HAP-1 (cell line): ENCODE data around the gene DBP.

Experiments
- DNase-seq, 2 experiments: peaks; one replicate each; pipeline ENCODE4 v3.0.0-alpha.2; 2016 to 2020; ENCODE audit warnings: low spot score in 2 of 2
- H3K27me3 ChIP-seq: fragments of 250-450 bp; sonication (Bioruptor Pico); 2 replicates; pipeline ENCODE4 v1.5.1; 2020; ENCODE audit warnings: low read depth, mild to moderate bottlenecking, moderate library complexity
- H3K36me3 ChIP-seq: fragments of 250-450 bp; sonication (Bioruptor Pico); replicated peaks from 2 replicates; pipeline ENCODE4 v1.5.1; 2020; ENCODE audit warnings: mild to moderate bottlenecking
- H3K4me1 ChIP-seq: fragments of 250-450 bp; sonication (Bioruptor Pico); 2 replicates; pipeline ENCODE4 v1.5.1; 2020; ENCODE audit warnings: mild to moderate bottlenecking
- H3K4me3 ChIP-seq: fragments of 250-450 bp; sonication (Bioruptor Pico); 2 replicates; pipeline ENCODE4 v1.5.1; 2020; ENCODE audit warnings: mild to moderate bottlenecking, moderate library complexity
- H3K9me3 ChIP-seq: fragments of 250-450 bp; sonication (Bioruptor Pico); 2 replicates; pipeline ENCODE4 v1.5.1; 2020; ENCODE audit warnings: mild to moderate bottlenecking, moderate library complexity
- in situ Hi-C: fragments of 300-500 bp; cut with MboI; formaldehyde crosslinking; loops from 3 replicates; pipeline ENCODE4 v1.14.3; 2020; ENCODE audit warnings: low sequenced_read_pairs, inconsistent platforms, mixed read lengths

Gene DBP

GRCh38 chr19:48642862-48643261, 5.7 kb upstream of the DBP start:
- Histone ChIP-seq H3K36me3 (no peaks in the 10 kb centered on the region), H3K9me3 (no peaks in the 10 kb centered on the region), H3K4me1 (peaks cover 21% of the 10 kb centered on the region), H3K4me3 (no peak overlapping the region), H3K27me3 (no peaks in the 10 kb centered on the region)
- no peak for DNase-seq
- in situ Hi-C loops = loop anchor here (10.0 kb wide), 1 partner anchor 322 kb away; the partner anchor contains the start of gene FTL

GRCh38 chr19:48641850-48642249, 4.7 kb upstream of the DBP start:
- no peak for DNase-seq
- H3K4me1 ChIP-seq = peaks cover 21% of the 10 kb centered on the region
- in situ Hi-C loops = loop anchor here (10.0 kb wide), 1 partner anchor 323 kb away; the partner anchor contains the start of gene FTL

GRCh38 chr19:48639483-48640375, 2.5 kb upstream of the DBP start:
- Histone ChIP-seq H3K4me3 (no peak overlapping the region), H3K27me3 (no peaks in the 10 kb centered on the region), H3K36me3 (peaks cover 3% of the 10 kb centered on the region; the same call in 1 of the 2 replicates), H3K9me3 (peaks cover 2% of the 10 kb centered on the region; the same call in 1 of the 2 replicates), H3K4me1 (peaks cover 14% of the 10 kb centered on the region)
- DNase-seq = no peak
- in situ Hi-C loops = loop anchor here (10.0 kb wide), 1 partner anchor 325 kb away; the partner anchor contains the start of gene FTL

More at GRCh38 chr19:48641850-48642249, 4.7 kb upstream of the DBP start:
- H3K9me3 ChIP-seq = peaks cover 2% of the 10 kb centered on the region; the same call in 1 of the 2 replicates
- H3K4me3 ChIP-seq = no peak overlapping the region
- H3K36me3 ChIP-seq = peaks cover under 1% of the 10 kb centered on the region; the same call in 1 of the 2 replicates
- no peaks in the 10 kb centered on the region for H3K27me3 ChIP-seq

- Histone ChIP-seq H3K4me1 (peaks cover 21% of the 10 kb centered on the region), H3K4me3 (no peak overlapping the region), H3K36me3 (peaks cover 3% of the 10 kb centered on the region; the same call in 1 of the 2 replicates), H3K27me3 (no peaks in the 10 kb centered on the region), H3K9me3 (peaks cover 2% of the 10 kb centered on the region; the same call in 1 of the 2 replicates)
- DNase-seq = peak in 1 of 2 experiments; percentile 42
- in situ Hi-C loops = no loop called here
Observed at GRCh38 chr19:48638831-48639381, 1.7 kb upstream of the DBP start.

- H3K36me3 ChIP-seq = peaks cover 9% of the 10 kb centered on the region
- DNase-seq = peak; percentile 84 to 93
- H3K27me3 ChIP-seq = no peaks in the 10 kb centered on the region
- H3K9me3 ChIP-seq = peaks cover 2% of the 10 kb centered on the region; the same call in 1 of the 2 replicates
- H3K4me1 ChIP-seq = peaks cover 28% of the 10 kb centered on the region
- H3K4me3 ChIP-seq = peak overlapping the region; percentile 66
- in situ Hi-C loops = no loop called here
Observed at GRCh38 chr19:48637948-48638830, 1.0 kb upstream of the DBP start.

GRCh38 chr19:48637449-48637947, 319 bp upstream of the DBP start:
- peaks cover 30% of the 10 kb centered on the region for H3K4me1 ChIP-seq
- in situ Hi-C loops = no loop called here
- H3K4me3 ChIP-seq = peak overlapping the region; percentile 66
- H3K27me3 ChIP-seq = no peaks in the 10 kb centered on the region
- DNase-seq = peak; percentile 99 to 100
- peaks cover 16% of the 10 kb centered on the region for H3K36me3 ChIP-seq
- H3K9me3 ChIP-seq = peaks cover 2% of the 10 kb centered on the region; the same call in 1 of the 2 replicates

- in situ Hi-C loops = no loop called here
- peaks cover 30% of the 10 kb centered on the region for H3K4me1 ChIP-seq
- H3K4me3 ChIP-seq = peak overlapping the region; percentile 66
- DNase-seq = peak in 1 of 2 experiments; percentile 62
- H3K9me3 ChIP-seq = peaks cover 2% of the 10 kb centered on the region; the same call in 1 of the 2 replicates
- no peaks in the 10 kb centered on the region for H3K27me3 ChIP-seq
- peaks cover 24% of the 10 kb centered on the region for H3K36me3 ChIP-seq
Observed at GRCh38 chr19:48635966-48636858, 967 bp downstream of the DBP start.

GRCh38 chr19:48635263-48635965, 1.8 kb downstream of the DBP start:
- peaks cover 32% of the 10 kb centered on the region for H3K36me3 ChIP-seq
- in situ Hi-C loops = no loop called here
- H3K27me3 ChIP-seq = no peaks in the 10 kb centered on the region
- DNase-seq = peak; percentile 56 to 83
- peaks cover 2% of the 10 kb centered on the region; the same call in 1 of the 2 replicates for H3K9me3 ChIP-seq
- H3K4me3 ChIP-seq = peak overlapping the region; percentile 66
- peaks cover 30% of the 10 kb centered on the region for H3K4me1 ChIP-seq

GRCh38 chr19:48634424-48635262, 2.5 kb downstream of the DBP start:
- Histone ChIP-seq H3K27me3 (no peaks in the 10 kb centered on the region), H3K4me1 (peaks cover 30% of the 10 kb centered on the region), H3K4me3 (peak overlapping the region; percentile 23), H3K36me3 (peaks cover 40% of the 10 kb centered on the region), H3K9me3 (peaks cover 2% of the 10 kb centered on the region; the same call in 1 of the 2 replicates)
- in situ Hi-C loops = no loop called here
- DNase-seq = peak; percentile 98

- Histone ChIP-seq H3K36me3 (peaks cover 44% of the 10 kb centered on the region), H3K27me3 (no peaks in the 10 kb centered on the region), H3K9me3 (peaks cover 2% of the 10 kb centered on the region; the same call in 1 of the 2 replicates), H3K4me1 (peaks cover 30% of the 10 kb centered on the region), H3K4me3 (peak overlapping the region; percentile 15)
- in situ Hi-C loops = no loop called here
- DNase-seq = no peak
Observed at GRCh38 chr19:48634036-48634342, 3.2 kb downstream of the DBP start.
